ENCODE measurements around the gene VCL.
"Not testable (repeated sequence)": the region's sequence is repeated elsewhere in the genome, so short reads cannot be mapped to it uniquely, and the experiment has no call there.

- TF ChIP-seq, protein P1, sequence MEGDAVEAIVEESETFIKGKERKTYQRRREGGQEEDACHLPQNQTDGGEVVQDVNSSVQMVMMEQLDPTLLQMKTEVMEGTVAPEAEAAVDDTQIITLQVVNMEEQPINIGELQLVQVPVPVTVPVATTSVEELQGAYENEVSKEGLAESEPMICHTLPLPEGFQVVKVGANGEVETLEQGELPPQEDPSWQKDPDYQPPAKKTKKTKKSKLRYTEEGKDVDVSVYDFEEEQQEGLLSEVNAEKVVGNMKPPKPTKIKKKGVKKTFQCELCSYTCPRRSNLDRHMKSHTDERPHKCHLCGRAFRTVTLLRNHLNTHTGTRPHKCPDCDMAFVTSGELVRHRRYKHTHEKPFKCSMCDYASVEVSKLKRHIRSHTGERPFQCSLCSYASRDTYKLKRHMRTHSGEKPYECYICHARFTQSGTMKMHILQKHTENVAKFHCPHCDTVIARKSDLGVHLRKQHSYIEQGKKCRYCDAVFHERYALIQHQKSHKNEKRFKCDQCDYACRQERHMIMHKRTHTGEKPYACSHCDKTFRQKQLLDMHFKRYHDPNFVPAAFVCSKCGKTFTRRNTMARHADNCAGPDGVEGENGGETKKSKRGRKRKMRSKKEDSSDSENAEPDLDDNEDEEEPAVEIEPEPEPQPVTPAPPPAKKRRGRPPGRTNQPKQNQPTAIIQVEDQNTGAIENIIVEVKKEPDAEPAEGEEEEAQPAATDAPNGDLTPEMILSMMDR (IDR thresholded peaks at IDR 0.05; ENCODE audit: low read depth, low read length) = not testable (repeated sequence)
- TF ChIP-seq POLR2A (IDR thresholded peaks at IDR 0.05; ENCODE audit: extremely low read depth, insufficient read length); MYC (IDR thresholded peaks at IDR 0.05; ENCODE audit: low read depth, low read length): not testable (repeated sequence)
- TF ChIP-seq, protein P2, sequence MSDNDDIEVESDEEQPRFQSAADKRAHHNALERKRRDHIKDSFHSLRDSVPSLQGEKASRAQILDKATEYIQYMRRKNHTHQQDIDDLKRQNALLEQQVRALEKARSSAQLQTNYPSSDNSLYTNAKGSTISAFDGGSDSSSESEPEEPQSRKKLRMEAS (IDR thresholded peaks at IDR 0.05; ENCODE audit: low read depth, low read length) = not testable (repeated sequence)
Measured at GRCh38 chr10:74138596-74138995, 140.7 kb downstream of the VCL start.
